Esophagus (tissue), 2 donors: ENCODE data around the gene PLCB4. TPM values are rescaled to one million over a fixed set of nuclear protein-coding genes. Genes with fewer than 3 reads are reported as not detected.
A peak's percentile ranks its signal among the peaks of the same experiment; 100 is the strongest.

ENCODE experiments used
- H3K27ac ChIP-seq, 2 donors: one replicate each; pipeline ENCODE4 v1.5.1; 2013; ENCODE audit warnings: low read depth in 2 of 2, mild to moderate bottlenecking in 2 of 2, inconsistent platforms in 1 of 2, low read length in 1 of 2, moderate library complexity in 1 of 2
- H3K27me3 ChIP-seq, 2 donors: one replicate each; pipeline ENCODE4 v1.6.1; 2013; ENCODE audit warnings: low read length in 2 of 2, control low read depth in 1 of 2, mild to moderate bottlenecking in 1 of 2; ENCODE audit not compliant: insufficient read depth in 2 of 2, control insufficient read depth in 1 of 2
- H3K36me3 ChIP-seq, 2 donors: one replicate each; pipeline ENCODE4 v1.6.1; 2013; ENCODE audit warnings: low read length in 1 of 2; ENCODE audit not compliant: control insufficient read depth in 2 of 2, insufficient read depth in 2 of 2
- H3K4me1 ChIP-seq, 2 donors: one replicate each; pipeline ENCODE4 v1.6.1; 2013; ENCODE audit warnings: low read length in 1 of 2; ENCODE audit not compliant: control insufficient read depth in 2 of 2, insufficient read depth in 2 of 2
- H3K4me3 ChIP-seq, 2 donors: one replicate each; pipeline ENCODE4 v1.5.1; 2013; ENCODE audit warnings: low read length in 2 of 2, mild to moderate bottlenecking in 2 of 2, low read depth in 1 of 2, moderate library complexity in 1 of 2
- H3K9me3 ChIP-seq, 2 donors: one replicate each; pipeline ENCODE4 v1.6.1; 2013; ENCODE audit warnings: mild to moderate bottlenecking in 2 of 2, low read depth in 1 of 2, low read length in 1 of 2, moderate library complexity in 1 of 2; ENCODE audit not compliant: control insufficient read depth in 2 of 2, insufficient read depth in 1 of 2
- WGBS, 2 donors: extraction: QIAGEN DNeasy Blood & Tissue Kit; methylation state at CpG; one replicate each; pipeline ENCODE4 v1.1.7; 2013; 5-methylcytosine and 5-hydroxymethylcytosine counted together
- polyA plus RNA-seq, 2 donors: library from polyadenylated mRNA; stranded (reverse); fragments of 200-250 nt; gene quantifications; one replicate each; pipeline ENCODE4 v1.2.3, GENCODE V29; 2013
- donor health status: healthy with polysubstance abuse.
- donor health status: Bipolar disorder and iron deficiency.

PLCB4 gene
- polyA plus RNA-seq, 2 donors: 1.9 to 2.2 TPM

DNA sequence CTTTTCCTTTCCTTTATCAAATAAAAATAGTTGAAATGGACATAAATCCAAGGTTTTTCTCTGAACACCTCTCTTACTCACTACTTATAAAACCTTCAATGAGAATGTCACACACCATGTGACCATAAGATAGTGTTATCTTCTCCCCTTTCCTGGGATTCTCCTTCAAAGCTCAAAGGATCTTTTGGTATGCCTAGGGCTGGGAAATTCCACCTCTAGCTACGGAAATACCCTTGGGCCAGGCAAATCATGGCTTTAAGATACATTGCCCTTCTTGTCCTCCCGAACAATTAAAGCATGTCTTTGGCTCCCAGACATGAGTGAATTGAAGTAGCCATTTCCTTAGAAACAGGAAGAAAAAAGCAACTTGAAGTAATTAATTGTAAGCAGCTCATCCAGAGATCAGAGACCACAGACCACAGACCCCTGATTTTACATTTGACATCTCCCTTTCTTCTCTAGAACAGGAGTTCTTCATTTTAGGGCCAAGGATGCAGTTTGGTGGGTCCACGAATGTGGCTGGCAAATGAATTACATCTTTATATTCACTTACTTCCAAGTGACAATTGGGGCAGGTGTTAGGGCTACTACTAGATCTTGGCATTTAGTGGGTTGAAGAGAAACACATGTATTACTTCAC lies 4.1 kb downstream of the PLCB4 start:
- H3K27ac ChIP-seq: no peak overlapping the region

DNA sequence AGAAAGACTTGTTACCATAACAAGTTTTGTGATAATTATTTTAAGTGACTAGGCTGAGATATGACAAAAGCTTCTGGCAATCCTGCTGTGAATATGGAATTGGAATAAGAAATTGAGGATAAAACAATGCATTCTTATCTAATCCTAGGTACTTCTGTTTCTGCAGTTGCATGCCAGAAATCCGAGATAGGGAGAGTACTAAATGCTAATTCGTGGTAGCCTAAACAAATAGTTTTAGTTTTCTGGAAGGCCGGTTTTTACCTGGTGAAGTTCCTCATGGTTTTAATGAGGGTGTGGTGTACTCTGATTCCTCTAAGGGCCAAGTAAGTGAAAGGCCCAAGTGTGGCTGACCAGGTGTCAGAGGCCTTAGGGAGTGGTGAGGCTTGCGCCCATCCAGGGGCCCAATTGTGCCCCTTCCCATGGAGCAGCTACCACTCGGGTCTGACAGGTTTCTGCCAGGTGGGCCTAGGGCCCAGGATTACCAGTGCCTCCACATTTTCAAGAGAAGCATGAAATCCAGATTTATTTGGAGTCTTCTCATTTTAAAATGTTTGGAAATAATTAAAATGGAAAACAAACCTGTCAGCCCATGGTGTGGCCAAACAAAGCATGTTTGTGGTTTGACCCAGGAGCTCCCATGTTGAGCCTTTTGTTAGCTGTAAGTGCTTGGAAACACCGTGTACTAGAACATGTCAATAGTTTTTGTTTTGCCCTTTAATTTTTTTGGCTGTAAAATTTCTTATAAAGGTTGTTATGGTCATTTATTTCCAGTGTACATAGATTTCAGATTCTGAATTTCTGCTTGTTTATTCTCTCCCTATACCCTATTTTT lies 6.6 kb downstream of the PLCB4 start:
- WGBS, 2 donors: 64 to 75% methylated on average over 6 of the region's 6 CpGs
- H3K4me3 ChIP-seq: no peak overlapping the region
- H3K4me1 ChIP-seq: no peaks in the 10 kb centered on the region
- no peaks in the 10 kb centered on the region for H3K36me3 ChIP-seq
- no peaks in the 10 kb centered on the region for H3K27me3 ChIP-seq
- no peaks in the 10 kb centered on the region for H3K9me3 ChIP-seq
- no peak overlapping the region for H3K27ac ChIP-seq

More for the DNA sequence above, 4.1 kb downstream of the PLCB4 start:
- Histone ChIP-seq H3K27me3 (peaks cover 0 to 4% of the 10 kb centered on the region in 2 donors), H3K36me3 (no peaks in the 10 kb centered on the region), H3K9me3 (no peaks in the 10 kb centered on the region), H3K4me1 (no peaks in the 10 kb centered on the region), H3K4me3 (no peak overlapping the region)
- WGBS, 2 donors: 63 to 68% methylated on average over 3 of the region's 3 CpGs

DNA sequence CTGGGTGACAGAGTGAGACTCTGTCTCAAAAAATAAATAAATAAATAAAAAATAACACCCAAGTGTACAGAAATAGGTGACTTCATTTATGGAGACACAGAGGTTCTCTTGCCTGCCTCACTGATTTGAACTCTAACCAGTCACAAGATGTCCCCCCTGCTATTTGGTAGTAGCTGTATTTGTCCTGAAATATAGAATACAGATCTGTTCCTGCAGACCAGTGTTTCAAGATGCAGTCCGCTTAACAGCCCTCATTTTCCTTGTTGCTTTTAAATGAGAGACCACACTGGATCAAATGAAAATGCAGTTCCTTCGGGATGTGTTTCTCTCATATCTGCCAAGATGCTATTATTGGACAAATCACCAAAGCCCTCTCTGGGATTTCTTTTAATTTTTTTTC lies 7.6 kb downstream of the PLCB4 start:
- Histone ChIP-seq H3K27ac (no peak overlapping the region), H3K4me3 (no peak overlapping the region), H3K27me3 (no peaks in the 10 kb centered on the region), H3K9me3 (no peaks in the 10 kb centered on the region), H3K36me3 (no peaks in the 10 kb centered on the region), H3K4me1 (no peaks in the 10 kb centered on the region)
- WGBS, 2 donors: 80 to 88% methylated on average over 2 of the region's 2 CpGs

DNA sequence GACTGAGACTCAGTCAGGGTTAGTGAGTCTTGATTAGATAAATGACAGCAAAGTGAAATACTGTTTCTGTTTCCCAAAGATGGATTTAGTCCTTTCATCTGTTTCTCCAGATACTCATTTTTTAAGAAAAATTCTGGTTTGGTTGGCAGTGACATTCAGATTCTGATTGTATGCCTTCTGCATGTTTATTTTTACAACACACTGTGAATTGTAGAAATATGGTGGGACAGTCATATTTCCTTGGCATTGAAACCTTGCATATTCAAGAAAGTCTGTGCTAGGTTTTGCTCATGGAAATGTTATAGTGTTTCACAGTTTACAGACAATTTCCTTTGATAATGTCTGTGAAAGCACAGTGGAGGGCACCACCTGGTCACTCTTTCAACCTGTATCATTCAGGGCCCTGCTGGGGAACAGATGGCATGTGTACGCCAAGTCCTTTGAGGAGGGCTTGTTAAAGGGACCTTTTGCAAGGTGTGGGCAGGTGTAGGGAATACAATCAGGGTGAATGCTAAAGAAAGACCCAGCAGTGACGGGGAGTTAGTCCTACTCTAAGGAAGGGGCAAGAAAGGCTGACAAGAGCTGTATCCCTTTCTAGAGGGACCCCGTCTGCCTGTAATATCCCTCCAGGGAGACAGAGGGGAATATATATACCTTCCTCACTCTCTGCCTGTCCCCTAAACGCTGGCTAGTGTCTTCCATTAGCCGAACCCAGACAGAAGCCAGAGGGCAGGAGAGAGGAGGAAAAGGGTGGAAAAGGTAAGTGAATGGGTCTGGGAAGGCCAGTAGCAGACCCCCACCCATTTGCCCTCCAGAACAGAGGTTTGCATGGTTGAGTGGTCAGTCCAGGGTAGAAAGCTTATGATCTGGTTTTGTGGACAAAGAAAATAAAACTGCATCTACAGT lies 10.2 kb downstream of the PLCB4 start:
- Histone ChIP-seq H3K36me3 (no peaks in the 10 kb centered on the region), H3K9me3 (no peaks in the 10 kb centered on the region), H3K27me3 (no peaks in the 10 kb centered on the region), H3K4me1 (no peaks in the 10 kb centered on the region), H3K4me3 (no peak overlapping the region), H3K27ac (no peak overlapping the region)
- 78 to 82% methylated on average over 5 of the region's 5 CpGs for WGBS, 2 donors

DNA sequence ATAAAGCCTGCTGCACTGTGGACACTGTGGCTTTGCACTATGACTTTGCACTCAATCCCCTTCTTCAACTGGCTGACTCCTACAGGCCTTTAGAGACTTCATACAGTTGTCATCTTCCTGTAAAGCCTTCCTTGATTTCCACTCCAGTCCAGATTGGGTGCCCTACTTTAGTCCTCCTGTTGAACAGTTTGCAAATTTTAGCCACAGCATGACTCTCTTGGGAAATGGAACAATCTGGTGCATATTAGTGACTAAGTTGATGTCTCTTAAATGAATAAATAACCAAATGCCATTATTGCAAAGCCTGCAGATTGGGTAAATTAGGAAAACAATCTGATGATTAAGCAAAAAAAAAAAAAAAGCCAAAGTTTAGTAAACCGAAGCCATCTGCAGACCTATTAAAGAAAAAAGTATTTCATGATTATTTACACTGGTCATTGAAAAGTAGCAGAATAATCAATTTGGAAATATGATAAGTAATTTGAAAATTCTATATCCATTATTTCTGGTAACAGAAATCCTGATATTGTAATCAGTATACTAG lies 12.6 kb downstream of the PLCB4 start:
- Histone ChIP-seq H3K9me3 (no peaks in the 10 kb centered on the region), H3K36me3 (no peaks in the 10 kb centered on the region), H3K27ac (no peak overlapping the region), H3K4me3 (no peak overlapping the region), H3K27me3 (no peaks in the 10 kb centered on the region), H3K4me1 (no peaks in the 10 kb centered on the region)
- WGBS, 2 donors: 64 to 90% methylated on average over 1 of the region's 1 CpG

DNA sequence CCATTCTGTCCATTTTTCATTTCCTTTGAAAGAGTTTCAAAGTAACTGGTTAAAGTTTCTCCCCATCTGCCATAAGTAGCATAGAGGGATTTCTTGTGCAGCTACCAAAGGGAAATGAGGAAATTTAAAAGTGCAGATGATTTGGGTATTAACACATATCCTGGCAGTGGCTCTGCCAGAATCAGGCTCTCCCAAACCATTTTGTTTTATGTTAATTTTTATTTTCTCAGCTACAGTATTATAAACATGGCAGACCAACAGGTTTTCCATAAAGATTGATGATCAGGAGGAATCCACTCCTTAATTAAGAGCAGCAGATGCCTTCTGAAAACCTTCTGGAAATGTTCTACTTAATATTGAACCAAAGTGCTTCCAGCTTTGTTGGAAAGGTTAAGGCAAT lies 13.9 kb downstream of the PLCB4 start:
- Histone ChIP-seq H3K27me3 (no peaks in the 10 kb centered on the region), H3K4me3 (no peak overlapping the region), H3K27ac (no peak overlapping the region), H3K9me3 (no peaks in the 10 kb centered on the region), H3K36me3 (no peaks in the 10 kb centered on the region), H3K4me1 (no peaks in the 10 kb centered on the region)

DNA sequence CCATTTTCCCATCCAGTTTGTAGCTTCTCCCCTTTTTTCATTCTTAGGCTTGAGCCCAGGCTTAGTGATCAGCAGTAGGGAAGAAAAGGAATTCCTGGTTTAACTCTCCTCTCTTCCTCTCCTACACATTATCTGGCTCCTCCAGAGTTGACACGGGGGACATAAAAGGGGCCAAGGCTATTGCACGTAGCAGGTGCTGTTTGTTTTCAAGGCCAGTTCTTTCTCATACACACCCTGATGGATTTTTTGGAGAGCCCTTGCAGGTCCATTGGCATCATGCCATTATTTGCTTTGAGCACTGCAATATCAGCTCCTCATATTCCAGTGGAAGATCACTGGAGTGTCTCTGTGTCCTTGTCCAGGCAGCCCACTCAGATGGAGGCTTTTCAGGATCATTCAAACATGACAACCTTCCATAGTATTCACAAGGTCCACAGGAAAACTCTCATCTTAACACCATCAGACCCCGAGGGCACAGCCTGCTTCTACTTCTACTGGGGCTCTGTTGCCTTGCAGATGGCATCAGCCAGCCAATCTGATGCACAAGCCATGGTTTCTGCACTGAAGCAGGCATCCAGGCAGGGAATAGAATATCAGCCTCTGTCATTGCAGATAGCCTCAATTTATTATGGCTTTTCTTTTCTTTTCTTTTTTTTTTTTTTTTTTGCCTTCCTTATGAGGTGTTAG lies 18.8 kb downstream of the PLCB4 start:
- H3K27ac ChIP-seq: no peak overlapping the region
- no peaks in the 10 kb centered on the region for H3K27me3 ChIP-seq
- 72 to 82% methylated on average over 3 of the region's 3 CpGs for WGBS, 2 donors
- no peaks in the 10 kb centered on the region for H3K36me3 ChIP-seq
- H3K4me1 ChIP-seq: no peaks in the 10 kb centered on the region
- H3K9me3 ChIP-seq: no peaks in the 10 kb centered on the region
- no peak overlapping the region for H3K4me3 ChIP-seq

DNA sequence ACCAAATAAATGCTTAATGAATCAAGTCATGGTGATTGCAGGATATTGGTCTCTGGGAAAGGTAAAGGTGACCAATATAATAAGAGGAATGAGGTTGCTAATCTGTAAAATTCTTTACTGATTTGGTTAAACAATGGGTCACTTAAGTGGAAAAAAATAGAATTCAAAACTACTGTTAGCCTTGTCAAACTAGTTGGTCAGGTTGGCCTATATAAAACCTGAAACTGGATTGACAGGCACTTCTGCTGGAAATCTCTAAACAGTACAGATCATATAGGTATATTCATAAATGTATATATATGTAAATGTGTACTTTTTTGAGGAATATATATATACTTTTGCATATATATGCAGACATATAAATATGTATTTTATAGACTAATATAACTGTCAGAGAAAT lies 19.7 kb downstream of the PLCB4 start:
- H3K36me3 ChIP-seq: no peaks in the 10 kb centered on the region

DNA sequence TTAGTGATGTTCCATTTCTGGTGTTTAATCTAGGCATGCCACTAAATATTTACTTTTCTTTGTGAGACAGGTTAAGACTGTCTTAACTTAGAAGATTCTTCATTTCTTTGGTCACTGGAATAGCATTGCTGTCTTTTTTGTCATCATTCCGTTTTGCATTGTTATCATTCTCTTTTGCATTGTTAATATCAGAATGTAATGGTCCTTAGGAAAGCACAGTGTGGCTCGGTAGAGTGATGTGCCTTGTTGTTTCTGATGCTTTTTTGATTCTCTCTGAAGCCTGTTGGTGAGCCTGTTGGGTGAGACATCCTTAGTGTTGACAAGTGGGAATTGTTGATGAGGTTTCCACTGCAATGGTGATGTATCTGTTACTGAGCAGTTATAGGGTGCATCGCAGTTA lies 23.2 kb downstream of the PLCB4 start:
- H3K36me3 ChIP-seq: no peaks in the 10 kb centered on the region
- H3K9me3 ChIP-seq: no peaks in the 10 kb centered on the region
- peak overlapping the region in 1 of 2 donors; percentile 22 for H3K27ac ChIP-seq
- H3K27me3 ChIP-seq: no peaks in the 10 kb centered on the region
- 69 to 80% methylated on average over 3 of the region's 3 CpGs for WGBS, 2 donors
- no peaks in the 10 kb centered on the region for H3K4me1 ChIP-seq
- no peak overlapping the region for H3K4me3 ChIP-seq

More for the DNA sequence above, 19.7 kb downstream of the PLCB4 start:
- Histone ChIP-seq H3K27me3 (no peaks in the 10 kb centered on the region), H3K27ac (no peak overlapping the region), H3K4me3 (no peak overlapping the region), H3K4me1 (no peaks in the 10 kb centered on the region), H3K9me3 (no peaks in the 10 kb centered on the region)
